Liver (tissue), 3 donors: ENCODE data around the gene STXBP6.

Experiments
- CTCF ChIP-seq: fragments of 150-350 bp; IDR thresholded peaks from 2 replicates; pipeline ENCODE4 v1.5.1; 2017; ENCODE audit warnings: improper control_type of control experiment, low read depth, low read length; ENCODE audit not compliant: missing input control
- EGR1 ChIP-seq, 2 donors: IDR thresholded peaks; 2 replicates each; pipeline ENCODE4 v1.6.1; 2016 to 2018; ENCODE audit warnings: antibody characterized with exemption in 2 of 2, low read depth in 2 of 2
- MAX ChIP-seq: IDR thresholded peaks from 2 replicates; pipeline ENCODE4 v1.6.1; 2016; ENCODE audit warnings: antibody characterized with exemption
- RAD21 ChIP-seq, 2 donors: IDR thresholded peaks; 2 replicates each; pipeline ENCODE4 v1.6.1; 2016; ENCODE audit warnings: antibody characterized with exemption in 2 of 2, mild to moderate bottlenecking in 2 of 2
- REST ChIP-seq: IDR thresholded peaks from 2 replicates; pipeline ENCODE4 v1.6.1; 2016; ENCODE audit warnings: antibody characterized with exemption, mild to moderate bottlenecking
- RXRA ChIP-seq, 2 donors: IDR thresholded peaks; 2 replicates each; pipeline ENCODE4 v1.6.1; 2017 to 2018; ENCODE audit warnings: antibody characterized with exemption in 2 of 2, mild to moderate bottlenecking in 1 of 2
- donor health status: healthy.
- donor health status: healthy.

GRCh38 chr14:24814944-24815343 lies 235.0 kb downstream of the STXBP6 start:
- TF ChIP-seq MAX: no peak
- no peak for TF ChIP-seq RXRA (IDR thresholded peaks at IDR 0.05)
- no peak for TF ChIP-seq CTCF
- no peak for TF ChIP-seq EGR1 (IDR thresholded peaks at IDR 0.05; ENCODE audit: low read depth in 2 of 2)
- TF ChIP-seq REST: no peak
- no peak for TF ChIP-seq RAD21 (IDR thresholded peaks at IDR 0.05)
